Measurements from ENCODE around the gene CCL1.

DNA sequence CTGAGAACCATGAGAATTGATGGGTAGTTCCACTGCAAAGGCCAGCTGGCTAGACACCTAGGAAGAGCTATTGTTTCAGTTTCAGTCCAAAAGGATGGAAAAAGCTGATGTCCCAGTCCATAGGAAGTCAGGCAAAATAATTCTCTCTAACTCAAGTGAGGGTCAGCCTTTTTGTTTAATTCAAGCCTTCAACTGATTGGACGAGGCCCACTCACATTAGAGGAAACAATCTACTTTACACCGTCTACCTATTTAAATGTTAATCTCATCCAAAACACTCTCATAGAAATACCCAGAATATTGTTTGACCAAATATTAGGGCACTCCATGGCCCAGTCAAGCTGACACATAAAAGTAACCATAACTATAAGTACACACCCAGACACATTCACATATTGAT lies 21.1 kb downstream of the CCL1 start:
- TF ChIP-seq, protein P1, sequence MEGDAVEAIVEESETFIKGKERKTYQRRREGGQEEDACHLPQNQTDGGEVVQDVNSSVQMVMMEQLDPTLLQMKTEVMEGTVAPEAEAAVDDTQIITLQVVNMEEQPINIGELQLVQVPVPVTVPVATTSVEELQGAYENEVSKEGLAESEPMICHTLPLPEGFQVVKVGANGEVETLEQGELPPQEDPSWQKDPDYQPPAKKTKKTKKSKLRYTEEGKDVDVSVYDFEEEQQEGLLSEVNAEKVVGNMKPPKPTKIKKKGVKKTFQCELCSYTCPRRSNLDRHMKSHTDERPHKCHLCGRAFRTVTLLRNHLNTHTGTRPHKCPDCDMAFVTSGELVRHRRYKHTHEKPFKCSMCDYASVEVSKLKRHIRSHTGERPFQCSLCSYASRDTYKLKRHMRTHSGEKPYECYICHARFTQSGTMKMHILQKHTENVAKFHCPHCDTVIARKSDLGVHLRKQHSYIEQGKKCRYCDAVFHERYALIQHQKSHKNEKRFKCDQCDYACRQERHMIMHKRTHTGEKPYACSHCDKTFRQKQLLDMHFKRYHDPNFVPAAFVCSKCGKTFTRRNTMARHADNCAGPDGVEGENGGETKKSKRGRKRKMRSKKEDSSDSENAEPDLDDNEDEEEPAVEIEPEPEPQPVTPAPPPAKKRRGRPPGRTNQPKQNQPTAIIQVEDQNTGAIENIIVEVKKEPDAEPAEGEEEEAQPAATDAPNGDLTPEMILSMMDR (IDR thresholded peaks at IDR 0.05; ENCODE audit: insufficient read depth, low read depth, low read length) = no peak
- no peak for TF ChIP-seq EZH2 (IDR thresholded peaks at IDR 0.05; ENCODE audit: insufficient read depth, low read length)

All from astrocyte (in vitro differentiated cells and primary cell).